Daoy (cell line): Measurements from ENCODE around the gene MXI1. TPM values are rescaled to one million over a fixed set of nuclear protein-coding genes. Genes with fewer than 3 reads are reported as not detected.
A peak's percentile ranks its signal among the peaks of the same experiment; 100 is the strongest.

Source experiments
- DNase-seq: peaks from one replicate; pipeline ENCODE4 v3.0.0-alpha.2; 2015; ENCODE audit warnings: low read depth
- total RNA-seq: library from RNA; depleted of rRNA; stranded (reverse); fragments of >200 nt; shearing (Covaris generic); gene quantifications from 2 replicates; pipeline ENCODE4 v1.2.3, GENCODE V29; 2014

Gene MXI1
- total RNA-seq, 1 experiment from 2014 or later: 4.3 TPM

GRCh38 chr10:110274647-110275046 lies 67.2 kb downstream of the MXI1 start:
- DNase-seq: no peak

- no peak for DNase-seq
These were observed 67.8 kb downstream of the MXI1 start for GRCh38 chr10:110275128-110275729.

GRCh38 chr10:110276603-110277002 lies 69.2 kb downstream of the MXI1 start:
- DNase-seq: no peak

- no peak for DNase-seq
These were observed 70.2 kb downstream of the MXI1 start for GRCh38 chr10:110277591-110277990.

GRCh38 chr10:110278562-110279406 lies 71.4 kb downstream of the MXI1 start:
- DNase-seq: no peak

- peak; percentile 44 for DNase-seq
These were observed 72.1 kb downstream of the MXI1 start for GRCh38 chr10:110279407-110279986.

GRCh38 chr10:110284262-110284661 lies 76.9 kb downstream of the MXI1 start:
- no peak for DNase-seq

GRCh38 chr10:110285501-110285900 lies 78.1 kb downstream of the MXI1 start:
- no peak for DNase-seq

- DNase-seq: no peak
These were observed 79.4 kb downstream of the MXI1 start for GRCh38 chr10:110286841-110287240.

GRCh38 chr10:110296966-110297365 lies 89.6 kb downstream of the MXI1 start:
- no peak for DNase-seq

GRCh38 chr10:110300486-110300986 lies 93.1 kb downstream of the MXI1 start:
- no peak for DNase-seq

GRCh38 chr10:110303681-110304080 lies 96.3 kb downstream of the MXI1 start:
- no peak for DNase-seq

- DNase-seq: no peak
These were observed 97.0 kb downstream of the MXI1 start for GRCh38 chr10:110304394-110304779.

- DNase-seq: peak; percentile 97
These were observed 97.5 kb downstream of the MXI1 start, which contains the start of gene SMNDC1 for GRCh38 chr10:110304780-110305421. SMNDC1 (minus strand) TSS chr10:110304920; CDS start chr10:110303587, 1,333 bp downstream.

- peak; percentile 78 for DNase-seq
These were observed 98.5 kb downstream of the MXI1 start for GRCh38 chr10:110305767-110306451.

- no peak for DNase-seq
These were observed 99.0 kb downstream of the MXI1 start for GRCh38 chr10:110306452-110306768.

- DNase-seq: no peak
These were observed 100.4 kb downstream of the MXI1 start for GRCh38 chr10:110307805-110308204.

GRCh38 chr10:110310741-110311140 lies 103.3 kb downstream of the MXI1 start:
- DNase-seq: no peak

- peak; percentile 43 for DNase-seq
These were observed 104.0 kb downstream of the MXI1 start for GRCh38 chr10:110311357-110311949.

- no peak for DNase-seq
These were observed 104.8 kb downstream of the MXI1 start for GRCh38 chr10:110312206-110312605.

GRCh38 chr10:110313674-110314073 lies 106.3 kb downstream of the MXI1 start:
- DNase-seq: no peak
